KOPT-K1 (cell line): Measurements from ENCODE around the gene CNTLN.
"Not testable (repeated sequence)": the region's sequence is repeated elsewhere in the genome, so short reads cannot be mapped to it uniquely, and the experiment has no call there.

ENCODE experiments used
- H3K27ac ChIP-seq: fragments of 200-600 bp; sonication (generic); 2 replicates; pipeline ENCODE4 v1.5.1; 2016; ENCODE audit warnings: antibody characterized with exemption, mild to moderate bottlenecking, low read depth, low read length; ENCODE audit not compliant: poor library complexity, severe bottlenecking
- H3K36me3 ChIP-seq: fragments of 200-600 bp; sonication (generic); 2 replicates; pipeline ENCODE4 v1.5.1; 2017; ENCODE audit warnings: antibody characterized with exemption, mild to moderate bottlenecking, low read length, moderate library complexity; ENCODE audit not compliant: insufficient read depth
- H3K9me3 ChIP-seq: fragments of 200-600 bp; sonication (generic); 2 replicates; pipeline ENCODE4 v1.5.1; 2017; ENCODE audit warnings: antibody characterized with exemption, low read length, mild to moderate bottlenecking; ENCODE audit not compliant: insufficient read depth, poor library complexity, severe bottlenecking

The CNTLN gene

GRCh38 chr9:17520268-17521064, 385.6 kb downstream of the CNTLN start:
- Histone ChIP-seq H3K9me3 (no peaks in the 10 kb centered on the region), H3K27ac (no peak overlapping the region), H3K36me3 (no peaks in the 10 kb centered on the region)

- Histone ChIP-seq H3K36me3 (no peaks in the 10 kb centered on the region), H3K27ac (no peak overlapping the region), H3K9me3 (no peaks in the 10 kb centered on the region)
Measured at GRCh38 chr9:17521100-17521855, 386.4 kb downstream of the CNTLN start.

- not testable (repeated sequence) for H3K36me3 ChIP-seq, H3K27ac ChIP-seq, H3K9me3 ChIP-seq
Measured at GRCh38 chr9:17526726-17527125, 391.9 kb downstream of the CNTLN start.

- Histone ChIP-seq H3K27ac (no peak overlapping the region), H3K9me3 (no peaks in the 10 kb centered on the region), H3K36me3 (no peaks in the 10 kb centered on the region)
Measured at GRCh38 chr9:17528859-17529258, 394.0 kb downstream of the CNTLN start.

- H3K9me3 ChIP-seq = no peaks in the 10 kb centered on the region
- H3K27ac ChIP-seq = no peak overlapping the region
- no peaks in the 10 kb centered on the region for H3K36me3 ChIP-seq
Measured at GRCh38 chr9:17531642-17532254, 396.9 kb downstream of the CNTLN start.

- Histone ChIP-seq H3K36me3 (no peaks in the 10 kb centered on the region), H3K9me3 (no peaks in the 10 kb centered on the region), H3K27ac (no peak overlapping the region)
Measured at GRCh38 chr9:17532461-17532860, 397.6 kb downstream of the CNTLN start.

- Histone ChIP-seq H3K9me3 (no peaks in the 10 kb centered on the region), H3K36me3 (no peaks in the 10 kb centered on the region), H3K27ac (no peak overlapping the region)
Measured at GRCh38 chr9:17535176-17535575, 400.3 kb downstream of the CNTLN start.

GRCh38 chr9:17536027-17536426, 401.2 kb downstream of the CNTLN start:
- Histone ChIP-seq H3K9me3 (no peaks in the 10 kb centered on the region), H3K36me3 (no peaks in the 10 kb centered on the region)

GRCh38 chr9:17551023-17551422, 416.2 kb downstream of the CNTLN start:
- Histone ChIP-seq H3K36me3 (no peaks in the 10 kb centered on the region), H3K9me3 (no peaks in the 10 kb centered on the region), H3K27ac (no peak overlapping the region)

More at GRCh38 chr9:17536027-17536426, 401.2 kb downstream of the CNTLN start:
- no peak overlapping the region for H3K27ac ChIP-seq
